Mammary epithelial cell (primary cell): ENCODE measurements around the gene MAPK8.

Source experiments
- EZH2 ChIP-seq: IDR thresholded peaks from 2 replicates; pipeline ENCODE4 v1.6.1; 2012; ENCODE audit warnings: low read length, inconsistent platforms, borderline replicate concordance
- TF ChIP-seq, protein P1 (sequence below), 2 donors: IDR thresholded peaks in 1 of 2; conservative IDR thresholded peaks in 1 of 2; 2 replicates each; pipeline ENCODE4 v1.5.1; 2011 to 2012; ENCODE audit warnings: inconsistent platforms in 2 of 2, low read length in 2 of 2, mild to moderate bottlenecking in 2 of 2, control low read depth in 1 of 2, low read depth in 1 of 2; ENCODE audit not compliant: insufficient read depth in 1 of 2; ENCODE audit errors: extremely low read depth in 1 of 2

GRCh38 chr10:48457949-48458661 is 151.6 kb downstream of the MAPK8 start:
- TF ChIP-seq, protein P1, sequence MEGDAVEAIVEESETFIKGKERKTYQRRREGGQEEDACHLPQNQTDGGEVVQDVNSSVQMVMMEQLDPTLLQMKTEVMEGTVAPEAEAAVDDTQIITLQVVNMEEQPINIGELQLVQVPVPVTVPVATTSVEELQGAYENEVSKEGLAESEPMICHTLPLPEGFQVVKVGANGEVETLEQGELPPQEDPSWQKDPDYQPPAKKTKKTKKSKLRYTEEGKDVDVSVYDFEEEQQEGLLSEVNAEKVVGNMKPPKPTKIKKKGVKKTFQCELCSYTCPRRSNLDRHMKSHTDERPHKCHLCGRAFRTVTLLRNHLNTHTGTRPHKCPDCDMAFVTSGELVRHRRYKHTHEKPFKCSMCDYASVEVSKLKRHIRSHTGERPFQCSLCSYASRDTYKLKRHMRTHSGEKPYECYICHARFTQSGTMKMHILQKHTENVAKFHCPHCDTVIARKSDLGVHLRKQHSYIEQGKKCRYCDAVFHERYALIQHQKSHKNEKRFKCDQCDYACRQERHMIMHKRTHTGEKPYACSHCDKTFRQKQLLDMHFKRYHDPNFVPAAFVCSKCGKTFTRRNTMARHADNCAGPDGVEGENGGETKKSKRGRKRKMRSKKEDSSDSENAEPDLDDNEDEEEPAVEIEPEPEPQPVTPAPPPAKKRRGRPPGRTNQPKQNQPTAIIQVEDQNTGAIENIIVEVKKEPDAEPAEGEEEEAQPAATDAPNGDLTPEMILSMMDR (conservative IDR thresholded peaks at IDR 0.05 in 1 of 2, IDR thresholded peaks at IDR 0.05 in 1 of 2; ENCODE audit: extremely low read depth in 1 of 2, insufficient read depth in 1 of 2, low read depth in 1 of 2, low read length in 2 of 2) = no peak
- TF ChIP-seq EZH2 = no peak
